Epidermal melanocyte (primary cell): ENCODE results near the gene NR2C2.

Experiments
- DNase-seq: peaks from one replicate; pipeline ENCODE4 v3.0.0; 2011; ENCODE audit warnings: low spot score; ENCODE audit not compliant: insufficient read length

Gene NR2C2

DNA sequence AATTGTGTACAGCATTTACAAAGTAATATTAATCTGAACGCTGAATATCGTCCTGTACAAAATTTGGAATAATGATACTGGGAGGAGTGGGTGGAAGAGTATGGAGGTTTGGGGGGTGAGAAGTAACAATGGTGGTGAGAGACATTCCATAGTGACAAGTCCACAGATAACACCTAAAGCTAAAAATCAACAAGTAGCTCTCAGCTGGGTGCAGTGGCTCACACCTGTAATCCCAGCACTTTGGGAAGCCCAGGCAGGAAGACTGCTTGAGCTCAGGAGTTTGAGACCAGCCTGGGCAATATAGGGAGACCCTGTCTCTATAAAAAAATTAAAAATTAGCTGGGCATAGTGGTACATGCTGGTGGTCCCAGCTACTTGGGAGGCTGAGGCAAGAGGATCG, 112.6 kb downstream of the NR2C2 start:
- DNase-seq, result no peak

DNA sequence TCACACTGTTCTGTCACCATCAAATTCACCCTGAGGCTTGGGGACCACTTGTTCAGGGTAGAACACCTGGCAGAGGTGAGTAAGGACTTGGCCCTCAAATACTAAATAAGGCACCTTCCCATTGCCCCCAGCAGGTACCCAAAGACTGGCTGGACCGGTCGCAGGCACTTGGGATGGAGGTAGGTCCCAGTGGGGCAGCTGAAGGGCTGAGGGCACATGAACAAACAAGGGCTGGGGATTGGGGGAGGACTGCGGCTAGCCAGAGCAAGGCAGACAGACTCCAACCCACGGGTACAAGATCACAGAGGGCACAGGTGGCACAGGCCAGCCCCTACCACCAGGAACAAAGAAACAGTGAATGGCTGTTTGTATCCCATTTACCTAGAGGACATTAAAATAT, 115.9 kb downstream of the NR2C2 start:
- DNase-seq, result no peak

DNA sequence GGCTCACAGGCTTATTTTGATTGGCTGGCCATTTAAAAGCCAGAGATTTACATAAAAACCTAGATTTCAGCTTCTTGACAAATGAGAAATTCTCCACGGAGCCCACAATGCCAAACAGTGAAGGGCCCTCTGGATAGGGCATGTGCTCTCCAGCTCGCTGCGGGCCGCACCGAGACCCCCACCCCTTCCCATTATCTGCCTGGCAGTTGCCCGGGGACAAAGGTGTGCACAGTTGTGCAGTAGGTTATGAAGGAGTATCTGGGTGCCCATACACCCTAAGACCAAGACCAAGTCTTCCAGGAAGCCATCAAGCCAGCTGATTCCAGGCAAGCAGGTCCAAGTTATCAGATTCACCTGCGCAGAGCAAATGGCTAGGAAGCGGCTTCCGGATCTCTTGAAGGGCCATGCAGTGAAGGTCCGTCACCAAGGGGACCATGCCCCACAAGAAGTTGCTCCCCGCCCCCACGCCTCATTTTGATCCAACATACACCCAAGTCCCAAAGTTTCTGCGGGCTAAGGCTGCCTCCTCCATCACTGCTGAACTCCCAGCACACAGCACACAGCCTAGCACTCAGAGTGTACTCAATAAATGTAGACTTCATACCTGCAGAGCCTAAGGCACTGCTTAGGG, 116.4 kb downstream of the NR2C2 start:
- DNase-seq, result no peak

DNA sequence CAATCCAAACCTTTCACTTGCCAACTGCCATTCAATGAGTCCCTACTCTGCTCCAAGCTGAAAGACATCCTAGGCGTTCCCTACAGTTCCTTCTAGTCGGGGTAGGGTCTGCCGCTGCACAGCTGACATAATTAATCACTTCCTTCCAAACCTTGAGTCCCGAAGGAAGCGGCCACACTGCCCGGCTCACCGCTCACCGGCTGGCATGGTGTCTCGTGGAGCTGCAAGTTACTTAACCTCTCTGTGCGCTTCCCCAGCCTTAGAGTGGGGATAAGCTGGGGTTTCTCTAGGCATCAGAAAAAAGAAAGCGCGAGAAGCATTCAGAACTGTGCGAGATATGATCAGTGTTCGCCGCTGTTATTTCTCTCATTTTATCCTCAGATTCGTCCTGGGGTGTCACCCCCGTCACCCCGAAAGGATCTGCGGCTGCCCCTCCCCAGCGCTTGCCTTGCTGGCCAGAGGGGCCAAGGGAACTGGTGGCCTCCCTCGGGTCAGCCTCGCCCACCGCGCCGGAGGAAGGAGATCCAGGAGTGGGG, 117.0 kb downstream of the NR2C2 start:
- DNase-seq, result peak; percentile 38

DNA sequence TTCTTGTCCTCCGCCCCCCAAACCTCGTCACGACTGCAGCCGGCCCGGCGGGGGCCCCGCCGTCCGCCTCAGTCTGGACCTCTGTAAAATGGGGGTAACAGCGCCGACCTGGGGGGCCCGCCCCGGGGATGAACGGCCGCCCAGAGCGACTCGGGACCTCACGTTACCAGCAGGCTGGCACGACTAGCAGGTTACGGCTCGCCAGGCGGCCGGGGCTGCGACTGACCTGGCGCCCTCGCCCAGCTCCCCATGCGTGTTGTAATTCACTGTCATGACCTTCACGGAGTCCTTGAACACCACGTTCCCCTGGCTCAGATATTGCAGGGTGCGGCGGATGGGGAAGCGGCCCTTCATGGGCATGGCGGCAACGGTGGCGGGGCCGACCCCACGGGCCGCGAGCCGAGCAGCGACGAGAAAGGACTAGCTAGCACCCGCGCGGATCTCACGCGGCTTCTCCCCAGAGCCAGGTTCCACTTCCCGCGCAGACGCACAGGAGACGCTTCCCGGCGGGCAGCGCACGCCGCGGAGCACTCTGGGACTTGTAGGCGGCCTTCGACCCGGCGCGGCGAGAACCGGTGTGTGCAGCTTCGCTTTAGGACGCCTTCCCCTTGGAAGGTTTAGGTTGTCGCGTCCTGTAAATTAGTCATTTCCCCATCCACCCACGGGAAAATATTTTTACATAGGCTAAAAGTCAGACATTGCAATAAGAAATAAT, 117.6 kb downstream of the NR2C2 start, which contains the start of gene MRPS25:
TSS of gene MRPS25 (minus strand) at position 481 of the 715 bp plus-strand sequence. CDS start at position 360, 121 bp downstream.
- DNase-seq, result peak; percentile 98

DNA sequence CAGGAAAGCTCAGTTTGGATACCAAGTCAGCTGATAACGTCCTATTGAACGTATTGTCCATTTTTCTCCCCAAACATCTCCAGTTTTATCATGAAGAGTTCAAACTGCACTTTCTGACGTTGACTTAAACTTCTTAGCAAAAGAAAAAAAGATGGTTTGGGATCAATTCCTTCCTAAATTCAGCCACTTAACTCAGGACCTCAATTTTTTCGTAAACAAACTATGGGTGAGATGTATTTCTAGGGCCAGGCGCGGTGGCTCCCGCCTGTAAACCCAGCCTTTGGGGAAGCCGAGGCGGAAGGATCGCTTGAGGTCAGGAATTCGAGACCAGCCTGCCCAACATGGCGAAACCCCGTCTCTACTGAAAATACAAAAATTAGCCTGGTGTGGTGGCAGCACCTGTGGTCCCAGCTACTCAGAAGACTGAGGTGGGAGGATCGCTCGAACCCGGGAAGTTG, 118.2 kb downstream of the NR2C2 start:
- DNase-seq, result no peak

DNA sequence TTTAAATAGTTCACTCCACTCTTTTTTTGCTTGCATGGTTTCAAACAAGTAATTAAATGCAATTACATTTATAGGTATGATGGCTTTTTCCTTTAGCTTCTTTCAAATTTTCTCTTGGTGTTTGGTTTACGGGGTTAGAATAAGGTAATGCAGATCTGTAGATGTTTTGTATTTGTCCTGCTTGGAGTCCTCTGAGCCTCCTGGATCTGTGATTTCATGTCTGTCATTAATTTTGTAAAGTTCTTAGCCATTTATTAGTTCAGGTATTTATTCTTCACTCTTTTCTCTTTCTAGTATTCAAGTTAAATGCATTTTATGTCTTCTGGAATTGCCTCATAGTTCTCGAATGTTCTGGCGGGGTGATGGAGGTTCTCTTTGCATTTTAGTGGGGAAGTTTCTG, 119.1 kb downstream of the NR2C2 start:
- DNase-seq, result no peak

DNA sequence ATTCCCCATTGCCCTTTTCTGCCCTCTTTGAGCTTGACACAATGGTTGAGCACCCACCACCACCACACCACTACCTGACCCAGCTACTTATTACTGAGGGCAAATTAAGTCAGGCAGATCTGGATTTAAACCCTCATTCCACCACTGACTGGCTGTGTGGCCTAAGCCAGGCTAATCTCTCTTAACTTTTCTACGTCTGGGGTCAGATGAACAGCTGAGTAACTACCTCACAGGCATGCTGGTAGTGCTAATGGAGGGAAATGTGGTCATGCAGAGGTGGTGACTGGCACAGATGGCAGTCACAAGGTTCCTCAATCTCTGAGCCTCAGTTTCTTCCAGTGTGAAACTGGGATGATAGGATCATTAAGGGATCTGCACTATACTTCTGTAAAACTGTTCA, 122.1 kb downstream of the NR2C2 start:
- no peak for DNase-seq

DNA sequence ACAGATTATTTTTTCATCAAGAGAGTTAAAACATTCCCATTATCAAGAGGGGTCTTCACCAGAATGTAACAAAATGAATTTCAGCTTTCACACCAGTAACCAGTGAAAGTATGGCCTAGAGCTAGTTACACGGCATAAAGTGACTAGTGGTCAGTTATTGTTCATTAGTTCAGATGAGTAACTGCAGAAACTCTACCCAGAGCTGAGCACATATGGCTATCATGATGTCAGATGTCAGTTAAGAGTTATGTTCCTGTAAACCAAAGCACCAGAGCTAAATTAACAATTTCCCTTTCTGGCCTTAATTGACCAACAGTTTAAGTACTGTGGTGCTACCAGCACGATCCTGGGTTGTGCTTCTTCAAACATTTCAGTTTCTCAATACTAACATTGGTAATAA, 124.3 kb downstream of the NR2C2 start:
- DNase-seq, result no peak

DNA sequence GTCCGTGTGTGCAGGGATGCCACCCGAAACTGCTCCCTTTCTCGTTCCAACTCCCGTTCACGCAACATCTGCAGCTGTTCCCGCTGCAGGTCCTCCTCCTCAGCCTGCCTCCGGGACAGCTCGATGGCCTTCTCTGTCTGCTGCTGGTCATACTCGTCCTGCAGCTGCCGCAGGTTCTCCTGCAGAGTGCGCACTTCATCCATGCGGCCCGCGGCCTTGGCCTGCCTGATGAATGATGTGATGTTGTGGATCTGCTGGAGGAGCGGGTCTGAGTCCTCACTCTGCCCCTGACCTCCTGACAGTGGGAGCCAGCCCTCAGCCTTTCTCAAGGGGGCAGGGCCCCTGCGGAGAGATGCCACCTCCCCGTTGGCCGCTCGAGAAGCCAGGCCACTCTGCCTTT, 127.1 kb downstream of the NR2C2 start:
- no peak for DNase-seq

DNA sequence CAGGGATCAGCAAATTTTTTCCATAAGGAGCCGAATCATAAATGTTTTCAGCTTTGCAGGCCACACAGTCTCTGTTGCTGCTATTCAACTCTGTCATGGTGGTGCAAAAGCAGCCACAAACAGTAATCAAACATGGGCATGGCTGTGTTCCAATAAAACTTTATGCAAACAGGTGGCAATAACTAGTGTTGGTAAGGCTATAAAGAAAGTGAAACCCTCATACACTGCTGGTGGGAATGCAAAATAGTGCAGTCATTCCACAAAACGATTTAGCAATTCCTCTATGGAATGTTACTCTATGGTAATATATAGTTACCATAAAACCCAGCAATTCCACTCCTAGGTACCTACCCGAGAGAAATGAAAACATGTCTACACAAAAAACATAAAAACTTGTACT, 131.7 kb downstream of the NR2C2 start:
- no peak for DNase-seq

DNA sequence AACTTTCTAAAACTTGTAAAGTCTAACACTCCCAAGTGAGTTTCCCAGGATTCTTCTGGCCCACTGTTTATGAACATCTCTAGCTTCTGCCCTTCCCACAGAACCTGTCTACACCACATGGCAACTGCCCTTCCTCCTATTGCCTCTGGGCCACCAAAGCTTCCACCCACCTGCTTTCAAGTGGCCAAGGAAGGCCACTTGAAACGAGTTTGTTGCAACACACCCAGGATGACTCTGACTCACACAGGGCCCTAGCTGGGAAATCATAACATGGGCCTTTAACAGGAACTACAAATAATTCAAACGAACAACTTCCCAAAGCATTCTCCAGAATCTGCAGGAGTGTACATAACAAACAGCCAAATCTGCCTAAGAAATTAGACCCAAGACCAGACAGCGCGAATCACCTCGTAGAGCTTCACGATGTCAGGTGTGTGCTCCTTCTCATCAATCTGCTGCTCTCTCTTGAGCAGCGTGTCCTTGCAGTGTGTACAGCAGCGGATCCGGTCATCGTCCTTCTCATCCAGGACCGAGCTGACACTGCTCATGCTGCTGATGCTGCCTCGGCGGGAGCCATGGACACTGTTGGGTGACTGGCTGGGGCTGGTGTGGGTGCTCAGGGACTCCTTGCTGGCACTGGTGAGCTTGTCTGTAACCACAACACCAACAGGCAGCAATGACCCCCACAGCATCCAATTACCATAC, 134.7 kb downstream of the NR2C2 start:
- no peak for DNase-seq

DNA sequence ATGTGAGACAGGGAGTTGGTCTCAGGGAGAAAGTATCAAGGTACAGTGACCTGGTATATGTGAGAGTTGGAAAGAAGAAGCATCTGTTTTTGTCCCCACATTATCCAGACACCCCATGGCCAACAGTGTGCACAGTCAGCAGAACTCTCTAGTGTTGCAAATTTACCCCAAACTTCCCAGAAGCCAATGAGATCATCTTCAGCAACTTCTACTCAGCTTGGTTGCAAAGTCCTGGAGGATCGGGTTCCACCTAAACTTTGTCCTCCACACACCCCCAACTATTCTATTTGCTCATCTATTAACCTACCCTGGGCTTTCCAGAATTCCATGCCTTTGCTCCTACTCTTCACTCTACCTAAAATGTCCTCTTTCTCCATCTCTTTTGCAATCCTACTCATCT, 135.9 kb downstream of the NR2C2 start:
- no peak for DNase-seq

DNA sequence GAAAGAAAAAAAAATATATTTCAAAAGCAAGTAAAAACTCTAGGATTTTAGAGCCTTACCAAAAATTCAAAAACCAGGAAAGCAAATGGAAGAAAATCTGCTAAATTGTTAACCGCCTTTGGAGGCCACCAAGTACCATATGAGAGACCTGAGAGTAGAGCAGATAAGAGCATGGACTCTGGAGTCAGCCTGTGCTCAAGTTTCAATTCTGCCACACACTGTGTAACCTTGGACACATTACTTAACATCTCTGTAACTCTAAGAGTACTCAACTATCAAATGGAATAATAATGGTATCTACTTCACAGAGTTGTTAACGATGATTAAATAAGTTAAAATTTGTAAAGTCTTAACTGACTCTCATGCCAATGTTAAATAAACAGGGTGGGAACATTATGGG, 138.9 kb downstream of the NR2C2 start:
- DNase-seq, result no peak

DNA sequence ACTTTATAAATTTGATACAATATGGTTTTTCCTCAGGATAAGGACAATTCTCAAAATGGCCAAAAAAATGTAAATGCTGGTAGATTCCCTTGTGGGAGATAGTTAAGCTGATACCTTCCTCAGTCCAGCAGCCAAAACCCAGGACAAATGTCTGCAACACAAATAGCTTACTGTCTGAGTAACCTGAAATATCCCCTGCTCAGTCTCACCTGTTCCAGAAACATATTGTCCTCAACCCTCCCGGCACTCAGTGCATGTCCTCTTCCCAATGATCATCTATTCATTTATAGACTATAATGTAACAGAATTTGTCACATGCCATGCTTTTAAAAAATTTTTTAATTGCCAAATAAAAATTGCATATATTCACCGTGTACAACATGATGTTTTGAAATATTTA, 139.3 kb downstream of the NR2C2 start:
- no peak for DNase-seq

DNA sequence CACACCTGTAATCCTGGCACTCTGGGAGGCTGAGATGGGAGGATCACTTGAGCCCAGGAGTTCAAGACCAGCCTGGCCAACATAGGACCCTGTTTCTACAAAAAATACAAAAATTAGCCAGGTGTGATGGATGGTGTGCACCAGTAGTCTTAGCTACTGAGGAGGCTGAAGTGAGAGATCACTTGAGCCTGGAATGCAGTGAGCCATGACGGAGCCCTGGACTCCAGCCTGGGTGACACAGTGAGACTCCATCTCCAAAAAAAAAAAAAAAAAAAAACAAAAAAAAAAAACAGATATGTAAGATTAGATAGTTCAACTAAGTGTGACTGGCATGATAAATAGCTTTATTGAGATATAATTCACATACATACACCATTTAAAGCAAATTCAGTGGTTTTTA, 141.8 kb downstream of the NR2C2 start:
- DNase-seq, result no peak

DNA sequence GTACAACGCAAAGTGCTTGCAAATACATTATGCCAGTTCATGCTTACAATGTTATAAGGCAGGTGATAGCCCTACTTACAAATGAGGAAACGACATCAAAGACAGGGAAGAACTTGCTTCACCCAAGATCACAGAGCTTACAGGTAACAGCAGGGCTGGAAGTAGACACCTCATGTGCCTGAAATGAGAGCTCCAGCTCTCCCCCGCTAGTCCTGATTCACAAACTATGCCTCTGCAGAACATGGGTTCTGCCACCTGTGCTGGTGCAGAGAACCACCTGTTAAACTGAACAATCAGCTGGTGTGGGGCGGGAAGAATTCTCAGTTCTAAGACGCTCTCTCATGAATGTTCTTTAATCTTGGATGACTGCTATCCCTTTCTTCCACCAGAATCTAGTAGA, 144.2 kb downstream of the NR2C2 start:
- no peak for DNase-seq

DNA sequence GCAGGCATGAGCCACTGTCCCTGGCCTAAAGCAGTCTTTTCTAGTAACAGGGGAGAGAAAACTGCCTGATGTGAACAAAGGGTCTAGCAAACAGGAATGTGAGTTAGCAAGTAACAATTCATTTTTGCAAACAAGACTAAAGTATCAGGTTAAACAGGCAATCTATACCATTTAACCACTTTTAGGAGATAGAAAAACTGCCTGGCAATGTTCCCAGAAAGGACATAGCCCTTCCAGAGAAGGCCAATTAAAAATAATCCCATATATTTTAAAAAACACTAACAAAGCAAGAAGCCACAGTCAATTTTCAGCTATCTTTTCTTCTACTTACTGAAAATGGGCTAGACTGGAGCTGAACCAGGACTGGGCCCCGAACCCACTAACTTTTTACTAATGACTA, 145.3 kb downstream of the NR2C2 start:
- DNase-seq, result no peak

DNA sequence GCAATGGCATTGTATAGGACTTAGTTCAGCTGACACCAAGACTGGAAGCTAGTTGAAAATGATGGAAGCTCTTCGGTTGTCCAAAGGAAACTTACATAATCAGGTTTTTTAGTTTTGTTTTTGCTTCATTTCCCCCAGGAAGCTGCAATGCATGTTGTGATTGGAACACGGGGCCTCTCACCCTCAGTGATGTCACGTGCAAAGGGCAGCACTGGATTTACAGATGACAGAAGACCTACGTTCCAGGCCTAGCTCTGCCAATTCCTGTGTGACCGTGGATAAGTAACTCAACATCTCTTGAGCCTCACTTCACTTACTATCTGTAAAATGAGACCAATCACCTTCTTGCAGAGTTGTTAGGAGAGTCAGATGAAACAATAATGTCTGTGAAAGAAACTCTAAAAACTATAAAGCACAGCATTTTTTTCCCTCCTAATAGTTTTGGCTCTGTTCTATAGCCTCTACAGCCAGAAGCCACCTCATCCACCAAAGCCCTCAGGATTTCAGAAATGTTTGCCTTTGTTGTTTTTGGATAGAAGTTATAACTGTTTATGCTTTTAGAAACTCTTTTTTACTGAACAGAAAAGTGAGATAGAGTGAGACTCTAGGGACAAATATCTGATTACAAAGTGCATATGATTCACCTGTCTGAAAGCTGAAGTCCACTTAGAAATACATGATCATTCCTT, 146.9 kb downstream of the NR2C2 start:
- no peak for DNase-seq

DNA sequence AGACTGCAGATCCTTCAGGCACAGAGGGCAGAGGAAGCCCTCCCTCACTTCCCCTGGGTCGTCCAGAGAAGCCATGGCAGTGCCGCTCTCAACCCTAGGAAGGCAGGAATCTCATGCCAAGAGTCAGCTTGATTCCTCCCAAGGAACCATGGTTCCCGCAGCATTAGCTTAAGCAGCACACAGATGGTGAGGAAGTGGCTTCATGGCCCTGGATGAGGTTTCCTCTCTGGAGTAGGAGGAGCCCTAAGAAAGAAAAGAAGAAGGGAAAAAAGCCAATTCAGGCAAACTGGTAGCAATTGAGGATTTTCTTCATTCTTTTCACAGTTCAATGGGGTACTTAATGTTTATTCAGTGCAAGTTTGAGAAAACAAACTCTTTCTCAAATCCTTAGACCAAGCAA, 148.7 kb downstream of the NR2C2 start:
- DNase-seq, result no peak

DNA sequence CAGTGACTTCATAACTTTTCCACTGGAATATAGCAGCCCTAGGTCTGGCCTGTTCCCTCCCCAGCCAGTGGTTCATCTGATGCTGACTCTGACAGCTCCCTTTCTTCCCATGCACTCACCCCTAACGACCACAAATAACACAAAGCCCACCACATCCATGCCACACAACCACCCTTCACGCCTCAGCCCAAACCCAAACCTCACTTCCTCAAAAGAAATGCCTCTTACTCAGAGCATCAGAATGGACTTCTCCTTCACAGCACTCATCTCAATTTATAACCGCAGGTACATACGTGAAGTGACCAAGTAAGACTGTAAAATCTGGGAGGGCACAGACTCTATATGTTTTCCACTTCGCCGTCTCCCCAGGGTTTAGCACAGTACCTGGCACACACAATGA, 150.5 kb downstream of the NR2C2 start:
- DNase-seq, result no peak
